IPS-11a (cell line): Measurements from ENCODE around the gene TMEM154.

Experiments used
- H3K4me3 ChIP-seq: one replicate; pipeline ENCODE4 v1.5.1; 2013; ENCODE audit warnings: low read depth, low read length, control low read depth

The TMEM154 gene

DNA sequence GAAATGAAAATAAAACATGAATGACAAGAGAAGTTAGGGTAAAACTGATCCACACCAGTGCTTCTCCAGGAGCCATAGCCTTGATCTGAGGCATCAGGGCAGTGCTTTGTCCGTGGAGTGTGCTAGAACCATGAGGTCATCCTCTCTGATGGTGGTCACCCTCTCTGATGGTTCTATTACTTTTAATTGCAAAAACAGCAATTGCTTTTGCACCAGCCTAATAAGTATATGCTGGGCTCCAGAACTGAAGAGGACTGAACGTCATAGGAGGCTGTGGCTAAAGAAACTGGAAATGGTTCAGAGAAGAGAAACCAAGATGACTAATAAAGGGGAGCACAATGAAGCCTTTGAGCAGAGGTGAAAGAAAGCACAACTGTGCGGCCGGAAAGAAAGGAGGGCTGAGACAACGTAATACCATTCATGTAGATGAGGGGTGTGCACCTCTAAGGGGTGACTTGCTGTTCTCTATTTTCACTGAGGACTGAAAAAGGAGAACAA is 17.0 kb upstream of the TMEM154 start:
- no peak overlapping the region for H3K4me3 ChIP-seq

GRCh38 chr4:152693871-152694270 is 14.1 kb upstream of the TMEM154 start:
- H3K4me3 ChIP-seq, result no peak overlapping the region

- H3K4me3 ChIP-seq, result no peak overlapping the region
Measured at GRCh38 chr4:152691761-152692160, 12.0 kb upstream of the TMEM154 start.

GRCh38 chr4:152690706-152691651 is 11.2 kb upstream of the TMEM154 start:
- no peak overlapping the region for H3K4me3 ChIP-seq

DNA sequence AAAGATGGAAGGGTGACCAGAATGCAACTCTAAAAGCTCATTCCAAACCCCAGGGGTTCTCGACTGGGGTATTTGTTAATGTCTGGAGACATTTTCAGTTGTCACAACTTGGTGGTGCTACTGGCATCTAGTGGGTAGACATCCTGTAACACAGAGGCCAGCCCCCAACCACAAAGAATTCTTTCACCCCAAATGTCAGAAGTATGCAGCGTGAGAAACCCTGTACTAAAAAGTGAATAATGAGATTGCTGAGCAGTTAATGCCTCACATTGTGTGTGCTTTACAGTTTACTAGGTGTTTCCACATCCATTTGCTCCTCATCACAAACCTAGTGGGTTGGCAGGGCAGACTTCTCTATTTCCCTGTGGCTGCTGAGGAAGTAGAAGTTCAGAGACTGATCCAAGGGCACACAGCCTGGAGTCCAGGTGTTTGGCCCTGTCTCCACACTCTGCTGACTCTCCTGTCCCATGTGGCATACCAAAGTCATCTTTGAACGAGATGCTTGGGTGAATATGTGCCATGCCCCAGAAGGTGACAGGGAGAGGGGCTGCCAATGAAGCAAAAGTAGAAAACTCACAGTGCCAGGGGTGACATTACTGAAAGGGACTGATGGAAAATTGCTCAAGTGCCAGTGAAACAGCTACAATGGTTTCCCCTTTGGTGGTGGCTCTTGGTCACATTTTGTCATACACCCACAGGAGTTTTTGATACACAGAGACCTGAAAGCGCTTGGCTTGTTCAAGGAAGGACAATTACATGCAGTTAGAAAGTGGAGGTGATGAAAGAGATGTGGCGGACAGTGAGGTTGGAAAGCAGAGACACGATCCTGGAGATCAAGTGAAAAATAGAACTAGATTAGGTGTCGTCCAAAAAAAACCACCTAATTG is 10.1 kb upstream of the TMEM154 start:
- H3K4me3 ChIP-seq, result no peak overlapping the region

DNA sequence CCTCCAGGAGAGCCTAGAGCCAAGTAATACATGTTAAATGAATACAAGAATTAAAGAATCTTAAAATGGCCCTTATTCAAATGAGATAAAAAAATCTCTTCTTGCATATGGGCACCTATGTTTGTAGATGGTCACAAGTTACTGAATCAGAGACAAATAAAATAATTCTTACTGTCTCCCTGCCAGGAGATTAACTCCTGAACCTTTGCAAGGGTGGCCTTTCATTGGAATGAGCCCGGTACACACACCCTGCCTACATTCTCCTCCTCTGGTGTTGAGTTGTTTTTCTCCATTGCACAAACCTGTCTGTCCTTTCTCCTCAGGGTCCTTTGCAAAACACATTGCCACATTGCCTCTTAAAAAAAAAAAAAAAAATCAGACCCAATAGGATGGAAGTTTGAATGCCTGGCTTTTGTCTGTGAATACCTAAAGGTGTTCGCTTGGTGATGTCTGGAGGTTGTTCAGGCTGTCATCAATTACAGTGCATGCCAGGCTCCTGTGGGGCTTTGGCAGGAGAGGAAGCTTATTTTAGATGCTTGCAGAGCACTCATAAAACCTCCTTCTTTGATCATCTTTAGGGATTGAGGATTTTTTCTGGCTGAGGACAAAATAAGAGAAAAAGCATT is 8.3 kb upstream of the TMEM154 start:
- no peak overlapping the region for H3K4me3 ChIP-seq

DNA sequence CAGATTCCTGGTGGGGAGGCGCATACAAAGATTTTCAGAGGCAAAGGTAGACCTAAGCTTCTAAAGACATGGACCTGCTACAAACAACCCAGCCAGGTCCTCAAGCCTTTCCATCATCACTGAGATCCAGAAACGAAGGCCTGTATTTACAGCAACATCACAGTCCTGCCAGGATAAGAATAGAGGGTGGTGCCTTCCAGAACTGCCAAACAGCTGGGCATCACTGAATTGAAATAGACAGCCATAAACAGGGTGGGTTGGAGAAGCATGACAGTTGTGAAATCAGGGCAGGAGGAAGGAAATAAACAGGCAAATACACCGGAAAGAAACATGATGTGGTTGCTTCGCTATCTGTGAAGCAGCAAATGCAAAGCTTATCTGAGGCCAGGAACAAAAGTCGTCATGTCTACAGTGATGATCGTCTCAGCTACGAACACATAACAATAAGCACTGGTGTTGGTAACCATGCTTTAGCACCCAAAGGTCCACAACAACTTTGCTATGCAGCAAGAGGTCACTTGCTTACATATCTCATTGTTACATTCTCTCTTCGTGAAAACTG is 6.7 kb upstream of the TMEM154 start:
- H3K4me3 ChIP-seq, result no peak overlapping the region

DNA sequence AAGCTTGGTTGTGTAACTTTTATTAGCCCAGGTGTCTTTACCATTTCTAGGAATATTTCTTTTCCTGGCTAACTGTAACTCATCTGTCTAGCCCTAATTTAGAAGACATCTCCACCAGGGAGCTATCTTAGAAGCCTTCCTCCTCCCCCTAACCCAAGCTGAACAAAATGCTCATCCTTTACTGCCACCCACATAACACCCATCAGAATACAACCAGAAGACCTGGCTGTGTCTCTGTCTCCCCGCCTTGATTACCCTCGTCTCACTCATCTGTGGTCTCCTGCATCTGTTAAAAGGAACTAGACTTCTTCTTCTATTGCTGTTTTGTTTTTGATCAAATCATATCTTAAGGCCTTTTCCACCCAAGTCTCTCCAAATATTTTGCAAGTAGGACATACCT is 4.8 kb upstream of the TMEM154 start:
- no peak overlapping the region for H3K4me3 ChIP-seq

DNA sequence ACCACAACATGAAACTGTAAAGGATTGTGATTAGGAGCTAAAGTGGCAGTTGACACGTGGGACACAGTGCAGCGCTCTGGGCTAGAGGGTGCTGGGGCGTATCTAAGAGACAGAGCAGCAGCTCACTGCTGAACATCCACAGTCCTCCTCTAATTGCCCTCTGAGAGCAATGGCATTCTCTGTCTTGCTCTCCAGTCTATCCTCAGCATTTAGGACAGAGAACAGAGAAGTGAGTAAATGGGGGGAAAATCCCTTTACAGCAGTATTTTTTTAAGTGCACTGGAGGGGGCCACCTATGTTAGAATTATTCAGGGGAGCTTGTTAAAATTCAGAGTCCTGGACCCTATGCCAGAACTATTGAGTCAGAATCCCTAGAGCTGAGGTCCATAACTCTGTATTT is 4.2 kb upstream of the TMEM154 start:
- H3K4me3 ChIP-seq, result no peak overlapping the region

GRCh38 chr4:152682143-152682941 is 2.5 kb upstream of the TMEM154 start:
- H3K4me3 ChIP-seq, result no peak overlapping the region

DNA sequence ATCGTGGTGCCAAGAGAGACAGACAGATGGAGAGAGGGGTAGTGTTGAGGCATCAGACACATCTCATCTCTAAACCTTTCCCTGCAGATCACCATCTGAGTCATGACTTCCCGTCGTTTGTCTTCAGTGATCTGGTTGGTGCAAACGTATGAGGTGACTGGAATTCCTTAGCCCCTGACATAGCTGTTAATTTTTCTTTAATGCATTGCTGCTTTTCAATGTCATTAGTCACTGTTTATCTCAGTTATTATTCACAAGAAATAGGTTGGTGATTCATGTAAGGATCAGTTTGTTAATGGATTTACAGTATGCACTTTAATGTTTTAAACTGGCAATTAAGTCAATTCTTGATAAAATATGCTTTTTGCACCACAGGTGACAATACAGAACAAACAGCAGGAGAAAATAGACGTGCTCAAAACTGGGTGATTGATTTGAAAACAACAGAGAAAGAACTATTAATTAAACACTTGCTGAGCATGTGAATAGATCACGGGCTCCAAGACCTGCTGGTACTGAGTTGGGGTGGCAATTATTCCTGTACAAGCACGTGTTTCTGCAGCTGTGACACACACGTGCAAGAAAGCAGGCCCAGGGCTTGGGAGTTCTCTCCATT is 1.3 kb upstream of the TMEM154 start:
- no peak overlapping the region for H3K4me3 ChIP-seq

DNA sequence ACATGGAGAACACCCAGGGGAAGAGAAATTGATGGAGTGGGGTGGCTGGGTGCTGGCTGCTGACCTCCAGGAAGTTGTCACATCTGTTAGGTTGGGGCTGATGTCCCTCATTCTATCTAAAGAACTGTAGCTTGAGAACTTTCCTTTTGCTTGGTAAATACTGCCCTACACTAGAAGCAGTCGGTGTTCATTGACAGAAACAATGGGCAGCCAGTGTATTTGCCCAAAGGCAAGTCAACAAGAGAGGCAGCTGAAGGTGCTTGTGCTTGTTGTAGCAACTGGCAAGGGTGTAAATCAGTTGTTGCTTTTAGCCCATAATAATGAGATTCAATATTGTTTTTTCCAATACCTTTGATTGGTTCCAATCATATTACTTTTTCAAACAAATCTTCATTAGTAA is 956 bp downstream of the TMEM154 start:
- no peak overlapping the region for H3K4me3 ChIP-seq

DNA sequence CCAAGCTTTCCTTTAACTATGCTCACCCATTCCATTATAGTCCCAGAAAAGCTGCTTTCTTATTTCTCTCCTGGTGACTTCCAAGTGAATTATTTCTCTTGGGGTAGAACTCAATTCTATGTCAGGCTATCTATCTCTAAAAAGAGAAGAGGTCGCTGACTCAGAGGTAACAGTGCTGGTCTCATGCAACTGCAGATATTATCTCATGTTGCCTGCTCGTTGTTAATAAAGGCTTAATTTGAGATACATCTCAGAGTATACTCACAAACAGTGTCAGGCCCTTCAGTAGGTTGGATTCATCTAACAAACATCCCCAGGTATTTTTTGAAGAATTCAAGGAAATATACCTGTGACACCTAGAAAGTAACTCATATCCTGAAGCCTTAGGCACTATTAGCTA is 2.7 kb downstream of the TMEM154 start:
- no peak overlapping the region for H3K4me3 ChIP-seq

GRCh38 chr4:152676052-152676854 is 3.5 kb downstream of the TMEM154 start:
- H3K4me3 ChIP-seq, result no peak overlapping the region

GRCh38 chr4:152674359-152674758 is 5.4 kb downstream of the TMEM154 start:
- no peak overlapping the region for H3K4me3 ChIP-seq

DNA sequence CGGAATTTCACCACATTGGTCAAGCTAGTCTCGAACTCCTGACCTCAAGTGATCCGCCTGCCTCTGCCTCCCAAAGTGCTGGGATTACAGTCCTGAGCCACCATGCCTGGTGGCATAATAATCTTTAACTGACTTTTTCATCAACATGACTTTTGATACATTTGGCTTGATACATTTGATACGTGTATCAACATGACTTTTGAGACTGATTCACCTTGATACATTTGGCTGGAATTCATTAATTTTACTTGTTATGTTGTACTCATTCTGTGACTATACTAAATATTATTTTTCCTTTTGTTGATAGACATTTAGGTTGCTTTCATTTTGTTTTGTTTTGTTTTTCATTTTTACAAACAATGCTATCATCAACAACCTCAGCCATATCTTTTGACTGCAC is 6.3 kb downstream of the TMEM154 start:
- no peak overlapping the region for H3K4me3 ChIP-seq

DNA sequence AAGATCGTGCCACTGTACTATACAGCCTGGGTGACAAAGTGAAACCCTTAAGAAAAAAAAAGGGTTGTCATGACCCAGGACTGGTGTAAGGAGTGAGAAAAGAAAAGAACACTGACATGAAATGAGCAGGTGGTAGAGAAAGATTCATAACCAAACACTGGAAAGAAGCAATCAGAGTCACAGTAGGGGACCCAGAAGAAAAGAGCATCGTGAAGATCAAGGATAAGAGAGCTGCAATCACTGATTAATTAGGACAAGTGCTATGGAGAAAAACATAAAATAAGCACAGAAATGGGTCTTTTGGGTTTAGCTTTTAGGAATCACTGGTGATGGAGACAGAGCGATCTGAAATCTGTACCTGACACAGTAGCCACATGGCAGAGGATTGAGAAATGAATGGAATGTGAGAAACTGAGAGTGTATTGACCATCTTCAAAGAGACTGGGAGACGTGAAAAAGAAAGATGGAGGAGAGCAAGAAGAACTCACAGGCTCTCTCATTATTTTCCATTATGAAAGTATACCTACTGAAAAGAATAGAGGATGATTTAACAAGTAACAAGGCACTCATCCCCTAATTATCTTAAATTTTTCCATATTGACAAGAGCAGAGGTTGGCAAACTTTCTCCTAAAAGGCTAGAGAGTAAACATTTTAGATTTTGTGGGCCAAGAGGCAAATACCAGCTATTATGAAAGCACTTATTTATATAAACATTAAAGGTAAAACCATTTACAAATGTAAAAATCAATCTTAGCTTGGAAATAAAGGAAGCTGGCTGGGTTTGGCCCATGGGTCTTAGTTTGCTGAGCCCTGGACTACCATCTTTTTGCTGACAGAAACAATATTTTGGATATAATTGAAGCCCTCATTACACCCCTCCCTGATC is 7.3 kb downstream of the TMEM154 start:
- H3K4me3 ChIP-seq, result no peak overlapping the region
